Measurements from ENCODE around the gene SOX11.

SOX11 gene

GRCh38 chr2:5674026-5674340, 18.2 kb upstream of the SOX11 start:
- H3K4me3 ChIP-seq (ENCODE audit: low read depth, low read length) = no peak overlapping the region
- no peak for TF ChIP-seq CTCF (IDR thresholded peaks at IDR 0.05; ENCODE audit: insufficient read depth, low read length, missing control alignments)
- POLR2A ChIA-PET = no interaction called here
- CTCF ChIA-PET = interaction anchor here (0.7 kb wide), 1 partner anchor 1715 kb away, joined by 3 read pairs; no protein-coding TSS in a partner anchor
- no peak for DNase-seq (ENCODE audit: low read depth, low spot score)

- no peak for DNase-seq (ENCODE audit: low read depth, low spot score)
- TF ChIP-seq CTCF (IDR thresholded peaks at IDR 0.05; ENCODE audit: insufficient read depth, low read length, missing control alignments) = no peak
- H3K4me3 ChIP-seq (ENCODE audit: low read depth, low read length) = no peak overlapping the region
- ChIA-PET POLR2A (no interaction called here), CTCF (no interaction called here)
These were observed 15.1 kb upstream of the SOX11 start for GRCh38 chr2:5677133-5677532.

GRCh38 chr2:5683471-5683870, 8.7 kb upstream of the SOX11 start:
- no peak for TF ChIP-seq CTCF (IDR thresholded peaks at IDR 0.05; ENCODE audit: insufficient read depth, low read length, missing control alignments)
- no peak for DNase-seq (ENCODE audit: low read depth, low spot score)
- CTCF ChIA-PET = no interaction called here
- POLR2A ChIA-PET = no interaction called here
- no peak overlapping the region for H3K4me3 ChIP-seq (ENCODE audit: low read depth, low read length)

- ChIA-PET POLR2A (no interaction called here), CTCF (interaction anchor here (0.7 kb wide), 1 partner anchor 670 kb away, joined by 3 read pairs; no protein-coding TSS in a partner anchor)
- DNase-seq (ENCODE audit: low read depth, low spot score) = no peak
- TF ChIP-seq CTCF (IDR thresholded peaks at IDR 0.05; ENCODE audit: insufficient read depth, low read length, missing control alignments) = no peak
- H3K4me3 ChIP-seq (ENCODE audit: low read depth, low read length) = no peak overlapping the region
These were observed 7.0 kb upstream of the SOX11 start for GRCh38 chr2:5685225-5685624.

GRCh38 chr2:5686068-5686467, 6.1 kb upstream of the SOX11 start:
- POLR2A ChIA-PET = no interaction called here
- no peak for DNase-seq (ENCODE audit: low read depth, low spot score)
- CTCF ChIA-PET = no interaction called here
- H3K4me3 ChIP-seq (ENCODE audit: low read depth, low read length) = no peak overlapping the region
- TF ChIP-seq CTCF (IDR thresholded peaks at IDR 0.05; ENCODE audit: insufficient read depth, low read length, missing control alignments) = no peak

GRCh38 chr2:5686536-5686935, 5.6 kb upstream of the SOX11 start:
- ChIA-PET POLR2A (no interaction called here), CTCF (no interaction called here)
- no peak for TF ChIP-seq CTCF (IDR thresholded peaks at IDR 0.05; ENCODE audit: insufficient read depth, low read length, missing control alignments)
- H3K4me3 ChIP-seq (ENCODE audit: low read depth, low read length) = no peak overlapping the region
- no peak for DNase-seq (ENCODE audit: low read depth, low spot score)

Data from AG04449 (cell line).